Neutrophil (primary cell): ENCODE results near the gene ALDOA.
"Not testable (repeated sequence)": the region's sequence is repeated elsewhere in the genome, so short reads cannot be mapped to it uniquely, and the experiment has no call there.

Experiments used
- H3K27ac ChIP-seq: fragments of 200-600 bp; sonication (generic); 2 replicates; pipeline ENCODE4 v1.5.1; 2016; ENCODE audit warnings: mild to moderate bottlenecking, moderate library complexity
- H3K27me3 ChIP-seq: fragments of 200-600 bp; sonication (generic); 2 replicates; pipeline ENCODE4 v1.6.0; 2016; ENCODE audit warnings: mild to moderate bottlenecking
- H3K36me3 ChIP-seq: fragments of 200-600 bp; sonication (generic); 2 replicates; pipeline ENCODE4 v1.5.1; 2017
- H3K4me1 ChIP-seq, 2 experiments: fragments of 200-600 bp in 1 of 2; sonication (generic) in 1 of 2; 1 replicate in 1 of 2; 2 replicates in 1 of 2; pipeline versions ENCODE4 v1.5.1 to v1.6.1; 2013 to 2016; ENCODE audit warnings: low read depth in 1 of 2, low read length in 1 of 2, mild to moderate bottlenecking in 1 of 2, moderate library complexity in 1 of 2; ENCODE audit not compliant: control insufficient read depth in 1 of 2, insufficient read depth in 1 of 2
- H3K4me3 ChIP-seq, 2 experiments: fragments of 200-600 bp in 1 of 2; sonication (generic) in 1 of 2; 1 replicate in 1 of 2; 2 replicates in 1 of 2; pipeline ENCODE4 v1.5.1; 2013 to 2016; ENCODE audit warnings: low read depth in 1 of 2, low read length in 1 of 2, mild to moderate bottlenecking in 1 of 2, moderate library complexity in 1 of 2
- H3K9me3 ChIP-seq: fragments of 200-600 bp; sonication (generic); 2 replicates; pipeline ENCODE4 v1.5.1; 2016
- TF ChIP-seq, protein P1 (sequence below): fragments of 200-600 bp; sonication (generic); IDR thresholded peaks from 2 replicates; pipeline ENCODE4 v1.5.1; 2016; ENCODE audit warnings: antibody characterized with exemption

The ALDOA gene

DNA sequence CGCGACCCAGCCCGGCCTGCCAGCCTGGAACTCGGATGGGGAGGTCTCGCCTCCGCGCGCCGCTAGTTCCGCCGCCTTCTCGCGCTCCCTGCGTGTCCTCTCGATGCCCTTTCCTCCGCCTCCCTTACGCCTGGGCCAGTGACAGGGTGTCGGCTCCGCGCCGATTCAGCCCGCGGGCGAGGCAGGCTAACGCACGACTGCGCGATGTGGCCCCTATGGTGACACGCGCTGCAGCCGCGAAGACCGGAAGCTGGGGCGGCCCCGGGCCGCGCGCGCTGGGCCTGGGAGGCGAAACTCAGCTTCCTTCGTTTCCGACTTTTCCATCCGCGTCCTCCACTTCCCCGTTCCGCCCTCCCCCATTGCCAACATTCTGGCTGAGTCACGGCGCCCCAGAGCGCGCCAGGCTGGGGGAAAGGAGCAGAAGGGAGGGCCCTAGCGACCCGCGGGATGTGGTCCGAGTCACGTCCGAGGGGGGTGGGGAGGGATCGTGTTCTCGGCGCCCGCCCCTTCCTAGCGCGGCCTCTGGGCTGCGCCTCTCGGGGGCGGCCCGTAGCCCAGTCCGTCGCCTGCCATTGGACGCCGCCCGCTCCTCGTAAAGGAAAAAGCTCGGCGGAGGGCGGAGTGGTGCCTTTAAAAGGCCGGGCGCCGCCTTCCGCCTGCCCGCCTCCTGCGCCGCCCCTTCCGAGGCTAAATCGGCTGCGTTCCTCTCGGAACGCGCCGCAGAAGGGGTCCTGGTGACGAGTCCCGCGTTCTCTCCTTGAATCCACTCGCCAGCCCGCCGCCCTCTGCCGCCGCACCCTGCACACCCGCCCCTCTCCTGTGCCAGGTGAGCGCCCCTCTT lies at the start of gene ALDOA:
TSS of gene ALDOA (plus strand) at position 659 of the 841 bp plus-strand sequence. CDS start 1,138 bp downstream, outside the sequence.
- Histone ChIP-seq H3K27ac (peak within 1 kb of the TSS; percentile 99), H3K36me3 (peaks cover 34% of the 10 kb centered on the region), H3K9me3 (no peaks in the 10 kb centered on the region), H3K4me3 (peak within 1 kb of the TSS; percentile 96 to 100), H3K27me3 (no peaks in the 10 kb centered on the region), H3K4me1 (peaks cover 57 to 65% of the 10 kb centered on the region in 2 experiments)
- TF ChIP-seq, protein P1, sequence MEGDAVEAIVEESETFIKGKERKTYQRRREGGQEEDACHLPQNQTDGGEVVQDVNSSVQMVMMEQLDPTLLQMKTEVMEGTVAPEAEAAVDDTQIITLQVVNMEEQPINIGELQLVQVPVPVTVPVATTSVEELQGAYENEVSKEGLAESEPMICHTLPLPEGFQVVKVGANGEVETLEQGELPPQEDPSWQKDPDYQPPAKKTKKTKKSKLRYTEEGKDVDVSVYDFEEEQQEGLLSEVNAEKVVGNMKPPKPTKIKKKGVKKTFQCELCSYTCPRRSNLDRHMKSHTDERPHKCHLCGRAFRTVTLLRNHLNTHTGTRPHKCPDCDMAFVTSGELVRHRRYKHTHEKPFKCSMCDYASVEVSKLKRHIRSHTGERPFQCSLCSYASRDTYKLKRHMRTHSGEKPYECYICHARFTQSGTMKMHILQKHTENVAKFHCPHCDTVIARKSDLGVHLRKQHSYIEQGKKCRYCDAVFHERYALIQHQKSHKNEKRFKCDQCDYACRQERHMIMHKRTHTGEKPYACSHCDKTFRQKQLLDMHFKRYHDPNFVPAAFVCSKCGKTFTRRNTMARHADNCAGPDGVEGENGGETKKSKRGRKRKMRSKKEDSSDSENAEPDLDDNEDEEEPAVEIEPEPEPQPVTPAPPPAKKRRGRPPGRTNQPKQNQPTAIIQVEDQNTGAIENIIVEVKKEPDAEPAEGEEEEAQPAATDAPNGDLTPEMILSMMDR: no peak

DNA sequence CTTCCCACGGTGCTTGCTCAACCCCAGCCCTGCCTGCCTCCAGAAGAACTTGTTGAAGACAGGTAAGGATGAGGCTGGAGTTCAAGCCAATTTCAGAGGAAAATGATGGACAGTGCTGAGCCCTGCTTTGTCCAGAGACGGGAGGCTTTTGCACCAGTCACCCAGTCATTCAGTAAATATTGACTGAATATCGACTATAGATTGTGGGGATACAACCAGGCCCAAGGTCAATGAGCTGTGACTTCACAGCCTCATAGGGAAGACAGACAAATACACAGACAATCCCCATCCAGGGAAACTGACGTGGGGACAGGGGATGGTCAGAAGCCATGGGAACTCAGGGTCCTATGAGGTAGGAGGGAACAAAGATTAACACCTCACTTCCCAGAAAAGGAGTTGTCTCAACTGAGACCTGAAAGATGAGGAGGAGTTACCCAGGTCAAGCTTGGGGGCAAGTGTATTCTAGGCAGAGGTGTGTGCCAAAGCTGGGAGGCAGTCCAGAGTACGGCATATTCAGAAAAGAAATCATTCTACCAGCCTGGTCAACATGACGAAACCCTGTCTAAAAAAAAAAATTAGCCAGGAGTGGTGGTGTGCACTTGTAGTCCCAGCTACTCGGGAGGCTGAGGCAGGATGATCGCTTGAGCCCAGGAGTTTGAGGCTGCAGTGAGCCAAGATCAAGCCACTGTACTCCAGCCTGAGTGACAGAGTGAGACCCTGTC lies 48.8 kb upstream of the ALDOA start:
- Histone ChIP-seq H3K36me3 (no peaks in the 10 kb centered on the region), H3K9me3 (no peaks in the 10 kb centered on the region), H3K27ac (no peak overlapping the region), H3K27me3 (peaks cover 28% of the 10 kb centered on the region), H3K4me3 (no peak overlapping the region), H3K4me1 (peaks cover 11 to 12% of the 10 kb centered on the region in 2 experiments)
- TF ChIP-seq, protein P1: no peak

DNA sequence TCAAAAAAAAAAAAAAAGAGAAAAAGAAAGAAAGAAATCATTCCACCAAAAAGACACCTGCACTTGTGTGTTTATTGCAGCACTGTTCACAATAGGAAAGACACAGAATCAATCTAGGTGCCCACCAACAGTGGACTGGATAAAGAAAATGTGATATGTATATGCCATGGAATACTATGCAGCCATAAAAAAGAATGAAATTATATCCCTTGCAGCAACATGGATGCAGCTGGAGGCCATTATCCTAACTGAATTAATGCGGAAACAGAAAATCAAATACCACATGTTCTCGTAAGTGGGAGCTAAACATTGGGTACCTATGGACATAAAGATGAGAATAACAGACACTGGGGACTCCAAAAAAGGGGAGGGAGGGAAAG lies 48.3 kb upstream of the ALDOA start:
- Histone ChIP-seq H3K36me3 (no peaks in the 10 kb centered on the region), H3K4me3 (no peak overlapping the region), H3K4me1 (peaks cover 12 to 14% of the 10 kb centered on the region in 2 experiments), H3K27me3 (peaks cover 22% of the 10 kb centered on the region), H3K9me3 (no peaks in the 10 kb centered on the region), H3K27ac (no peak overlapping the region)
- TF ChIP-seq, protein P1: no peak

DNA sequence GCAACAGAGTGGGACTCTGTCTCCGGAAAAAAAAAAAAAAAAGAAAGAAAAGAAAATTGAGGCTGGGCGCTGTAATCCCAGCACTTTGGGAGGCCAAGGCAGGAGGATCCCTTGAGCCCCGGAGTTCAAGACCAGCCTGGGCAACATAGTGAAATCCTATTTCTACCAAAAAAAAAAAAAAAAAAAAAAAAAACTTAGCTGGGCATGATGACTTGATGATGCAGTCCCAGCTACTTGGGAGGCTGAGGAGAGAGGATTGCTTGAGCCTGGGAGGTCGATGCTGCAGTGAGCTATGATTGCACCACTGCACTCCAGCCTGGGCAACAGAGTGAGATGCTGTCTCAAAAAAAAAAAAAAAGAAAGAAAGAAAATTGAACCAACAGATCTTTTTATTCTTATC lies 47.6 kb upstream of the ALDOA start:
- not testable (repeated sequence) for H3K36me3 ChIP-seq, H3K4me3 ChIP-seq, H3K9me3 ChIP-seq, H3K27ac ChIP-seq
- Histone ChIP-seq H3K27me3 (peaks cover 16% of the 10 kb centered on the region), H3K4me1 (peaks cover 12 to 14% of the 10 kb centered on the region in 2 experiments)

DNA sequence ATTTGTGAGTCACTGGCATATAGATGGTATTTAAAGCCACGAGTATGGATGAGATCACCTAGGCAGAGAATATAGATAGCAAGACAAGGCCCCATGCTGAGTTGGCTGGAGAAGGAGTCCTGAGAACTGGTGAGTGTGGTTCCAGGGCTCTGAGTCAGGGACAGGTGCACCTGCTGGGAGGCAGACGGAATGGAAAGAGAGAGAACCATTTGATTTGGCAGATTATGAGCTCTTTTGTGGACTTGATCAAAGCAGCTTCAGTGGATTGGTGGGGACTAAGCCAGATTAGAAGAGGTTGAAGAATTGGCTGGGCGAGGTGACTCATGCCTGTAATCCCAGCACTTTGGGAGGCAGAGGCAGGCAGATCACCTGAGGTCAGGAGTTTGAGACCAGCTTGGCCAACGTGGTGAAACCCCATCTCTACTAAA lies 46.8 kb upstream of the ALDOA start:
- Histone ChIP-seq H3K4me1 (peaks cover 12 to 14% of the 10 kb centered on the region in 2 experiments), H3K9me3 (no peaks in the 10 kb centered on the region), H3K27ac (no peak overlapping the region), H3K27me3 (peaks cover 11% of the 10 kb centered on the region), H3K36me3 (no peaks in the 10 kb centered on the region), H3K4me3 (no peak overlapping the region)
- TF ChIP-seq, protein P1: no peak

DNA sequence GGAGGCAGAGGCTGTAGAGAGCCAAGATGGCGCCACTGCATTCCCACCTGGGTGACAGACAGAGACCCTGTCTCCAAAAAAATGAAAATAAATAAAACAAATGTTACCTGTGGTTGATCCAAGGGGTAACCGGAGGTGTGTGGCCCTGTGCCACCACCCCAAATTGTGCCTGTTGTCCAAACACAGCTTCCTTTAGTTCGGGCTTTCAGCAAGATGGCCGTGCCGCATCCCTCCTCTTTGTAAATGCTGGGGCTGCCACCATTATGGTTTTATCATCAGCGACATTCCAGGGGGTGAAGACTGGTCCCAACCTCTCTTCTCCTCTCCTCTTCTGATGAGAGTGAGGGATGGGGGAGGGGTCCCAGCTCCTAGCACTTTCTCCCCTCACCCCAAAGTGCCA lies 42.7 kb upstream of the ALDOA start, which contains the start of gene C16orf92:
TSS of gene C16orf92 (plus strand) at position 312 of the 400 bp plus-strand sequence. CDS start 143 bp downstream, outside the sequence.
- peaks cover 33% of the 10 kb centered on the region for H3K27me3 ChIP-seq
- H3K4me1 ChIP-seq: peaks cover 12 to 14% of the 10 kb centered on the region in 2 experiments
- no peak within 1 kb of the TSS for H3K4me3 ChIP-seq

More for the DNA sequence above, 42.7 kb upstream of the ALDOA start, which contains the start of gene C16orf92:
- no peaks in the 10 kb centered on the region for H3K9me3 ChIP-seq
- H3K27ac ChIP-seq: no peak within 1 kb of the TSS
- TF ChIP-seq, protein P1: no peak
- no peaks in the 10 kb centered on the region for H3K36me3 ChIP-seq
